Central memory CD4-positive, alpha-beta T cell (primary cell): ENCODE measurements around the gene SCN4A.
"Not testable (repeated sequence)": the region's sequence is repeated elsewhere in the genome, so short reads cannot be mapped to it uniquely, and the experiment has no call there.

ENCODE experiments used
- DNase-seq: peaks from one replicate; pipeline ENCODE4 v3.0.0; 2022

Gene SCN4A

GRCh38 chr17:63932721-63933120, 40.0 kb downstream of the SCN4A start:
- DNase-seq: no peak

GRCh38 chr17:63931981-63932561, 40.6 kb downstream of the SCN4A start, which contains the start of gene CD79B:
CD79B (minus strand) TSS chr17:63932331; CDS start chr17:63932261, 70 bp downstream.
- peak; percentile 25 for DNase-seq

DNA sequence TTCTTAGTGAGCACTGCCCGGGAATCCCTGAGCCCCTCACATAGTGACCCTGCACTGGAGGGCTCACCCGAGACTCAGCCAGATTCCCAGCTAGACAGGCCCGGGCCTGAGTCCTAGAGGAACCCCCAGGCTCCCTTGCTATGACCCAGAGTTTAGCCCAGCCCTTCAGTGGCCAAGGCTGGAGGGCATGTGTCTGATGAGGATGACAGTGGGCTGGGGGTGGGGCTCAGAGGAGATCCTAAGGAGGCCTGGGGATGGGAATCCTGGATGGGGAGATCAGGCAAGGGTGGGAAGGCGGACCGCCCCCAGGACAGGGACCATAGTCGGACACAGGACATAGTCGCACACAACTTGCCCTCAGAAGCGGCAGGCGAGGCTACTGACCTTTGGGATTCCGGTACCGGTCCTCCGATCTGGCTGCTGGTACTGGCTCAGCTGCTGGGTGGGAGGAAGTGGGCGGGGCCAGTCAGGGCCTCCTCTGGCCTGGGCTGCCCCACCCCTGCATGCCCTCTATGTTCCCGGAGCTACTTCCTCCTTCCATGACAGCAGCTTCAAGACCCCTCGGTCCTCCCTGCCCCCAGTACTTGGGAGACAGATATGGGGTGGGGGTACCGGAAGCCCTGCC, 41.7 kb downstream of the SCN4A start:
- peak; percentile 48 for DNase-seq

GRCh38 chr17:63929860-63930766, 42.6 kb downstream of the SCN4A start:
- no peak for DNase-seq

DNA sequence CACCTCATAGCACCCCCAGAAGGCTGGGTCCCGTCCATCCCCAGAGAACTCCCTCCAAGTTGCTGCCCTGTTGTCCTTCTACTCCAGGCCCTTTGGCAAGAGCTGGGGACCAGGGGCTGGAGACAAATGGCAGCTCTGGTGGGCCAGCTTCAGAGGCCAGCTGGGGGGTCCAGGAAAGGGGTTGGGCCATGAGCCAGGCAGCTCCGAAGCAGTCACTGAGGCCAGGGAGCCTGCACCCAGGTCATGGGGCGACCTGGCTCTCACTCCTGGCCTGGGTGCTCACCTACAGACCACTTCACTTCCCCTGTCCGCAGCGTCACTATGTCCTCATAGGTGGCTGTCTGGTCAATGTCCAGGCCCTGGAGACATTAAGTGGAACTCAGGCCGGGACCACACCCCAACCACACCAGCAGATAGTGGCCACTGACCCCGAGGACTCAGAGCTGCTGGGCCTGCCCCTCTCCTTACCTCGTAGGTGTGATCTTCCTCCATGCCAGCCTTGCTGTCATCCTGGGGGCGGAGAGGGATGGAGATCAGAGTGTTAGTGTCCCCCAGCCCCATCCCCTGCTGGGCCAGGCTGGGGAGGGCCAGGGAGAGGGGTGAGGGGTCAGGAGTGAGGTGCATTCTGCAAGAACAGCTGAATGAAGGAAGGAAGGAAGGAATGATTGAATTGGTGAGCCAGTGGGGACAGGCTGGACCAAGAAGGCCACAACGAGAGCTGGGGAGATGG, 43.6 kb downstream of the SCN4A start:
- DNase-seq: no peak

GRCh38 chr17:63928172-63928666, 44.5 kb downstream of the SCN4A start:
- no peak for DNase-seq

GRCh38 chr17:63927464-63928171, 45.1 kb downstream of the SCN4A start:
- no peak for DNase-seq

DNA sequence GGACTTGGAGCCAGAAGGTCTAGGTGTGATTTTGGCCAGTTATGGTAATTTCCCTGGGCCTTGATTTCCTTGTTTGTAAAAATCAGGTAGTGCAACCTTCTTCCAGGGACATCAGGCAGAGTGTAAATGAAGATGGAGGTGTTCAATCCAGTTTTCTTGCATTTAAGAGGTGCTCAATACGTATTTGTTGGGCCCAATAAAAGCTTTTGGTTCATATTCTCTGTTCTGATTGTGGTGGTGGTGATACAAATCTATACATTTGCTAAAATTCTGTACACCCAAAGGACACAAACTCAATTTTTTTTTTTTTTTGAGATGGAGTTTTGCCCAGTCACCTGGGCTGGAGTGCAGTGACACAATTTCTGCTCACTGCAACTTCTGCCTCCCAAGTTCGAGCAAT, 46.6 kb downstream of the SCN4A start:
- DNase-seq: no peak

GRCh38 chr17:63925615-63926014, 47.1 kb downstream of the SCN4A start:
- DNase-seq: no peak

GRCh38 chr17:63922402-63922801, 50.3 kb downstream of the SCN4A start:
- not testable (repeated sequence) for DNase-seq

DNA sequence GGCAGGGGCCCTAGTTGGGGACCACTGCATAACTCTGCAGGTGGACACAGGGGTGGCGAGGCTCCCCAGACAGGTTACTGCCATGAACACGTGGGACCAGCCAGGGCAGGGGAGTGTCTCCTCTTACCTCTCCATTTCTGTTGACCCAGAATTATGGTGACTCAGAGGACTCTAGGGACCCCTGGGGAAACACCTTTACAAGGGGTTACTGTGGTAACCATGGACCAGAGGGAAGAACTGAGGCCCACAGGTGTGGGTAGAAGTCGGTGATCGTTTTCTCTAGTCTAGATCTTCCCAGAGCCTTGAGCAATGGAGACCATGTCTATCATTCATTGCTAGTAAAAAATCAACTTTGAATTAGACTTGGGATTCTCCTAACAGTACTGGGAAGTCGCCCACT, 51.9 kb downstream of the SCN4A start:
- DNase-seq: not testable (repeated sequence)

- DNase-seq: not testable (repeated sequence)
Observed at GRCh38 chr17:63920050-63920449, 52.7 kb downstream of the SCN4A start.

GRCh38 chr17:63919311-63919723, 53.4 kb downstream of the SCN4A start:
- peak; percentile 71 for DNase-seq

DNA sequence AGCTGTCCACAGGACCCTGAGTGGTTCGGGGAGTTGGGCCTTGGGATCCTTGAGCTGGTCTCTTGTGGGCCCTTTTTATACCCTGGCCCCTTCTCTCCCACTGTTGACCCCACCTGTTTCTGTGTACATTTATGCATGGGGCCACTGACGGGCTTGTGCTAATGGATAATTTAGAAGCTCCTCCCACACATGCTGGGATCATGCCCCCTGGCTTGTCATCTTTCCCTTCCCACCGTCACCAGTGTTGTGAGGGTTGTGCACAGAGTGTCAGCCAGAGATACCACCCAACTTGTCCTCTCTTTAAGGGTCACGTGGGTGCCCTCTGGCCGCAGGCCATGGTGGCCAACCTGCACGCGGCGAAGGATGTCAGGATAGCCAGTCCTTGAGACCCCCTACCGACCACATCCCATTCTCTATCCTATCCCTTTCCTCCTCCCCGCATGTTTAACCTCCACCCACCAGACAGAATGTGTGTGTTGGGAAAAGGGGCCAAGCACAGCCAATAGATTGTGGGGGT, 53.9 kb downstream of the SCN4A start, which contains the start of gene GH1:
Gene GH1, minus strand, starts transcription at position 51 of the 517 bp plus-strand sequence. CDS start 63 bp downstream, outside the sequence.
- not testable (repeated sequence) for DNase-seq

- DNase-seq: no peak
Observed at GRCh38 chr17:63918305-63918704, 54.4 kb downstream of the SCN4A start.

GRCh38 chr17:63917646-63918045, 55.1 kb downstream of the SCN4A start:
- DNase-seq: no peak

- not testable (repeated sequence) for DNase-seq
Observed at GRCh38 chr17:63917206-63917605, 55.5 kb downstream of the SCN4A start.

DNA sequence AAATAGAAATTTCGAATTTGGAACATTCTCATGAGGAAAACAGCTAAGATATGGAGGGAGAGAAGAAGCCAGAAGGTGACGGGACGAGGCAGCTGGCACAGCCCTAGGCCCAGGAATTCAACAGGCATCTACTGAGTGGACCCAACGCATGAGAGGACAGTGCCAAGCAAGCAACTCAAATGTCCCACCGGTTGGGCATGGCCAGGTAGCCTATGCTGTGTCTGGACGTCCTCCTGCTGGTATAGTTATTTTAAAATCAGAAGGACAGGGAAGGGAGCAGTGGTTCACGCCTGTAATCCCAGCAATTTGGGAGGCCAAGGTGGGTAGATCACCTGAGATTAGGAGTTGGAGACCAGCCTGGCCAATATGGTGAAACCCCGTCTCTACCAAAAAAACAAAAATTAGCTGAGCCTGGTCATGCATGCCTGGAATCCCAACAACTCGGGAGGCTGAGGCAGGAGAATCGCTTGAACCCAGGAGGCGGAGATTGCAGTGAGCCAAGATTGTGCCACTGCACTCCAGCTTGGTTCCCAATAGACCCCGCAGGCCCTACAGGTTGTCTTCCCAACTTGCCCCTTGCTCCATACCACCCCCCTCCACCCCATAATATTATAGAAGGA, 56.0 kb downstream of the SCN4A start:
- DNase-seq: no peak

- not testable (repeated sequence) for DNase-seq
Observed at GRCh38 chr17:63915753-63916152, 57.0 kb downstream of the SCN4A start.

- DNase-seq: no peak
Observed at GRCh38 chr17:63914471-63914870, 58.2 kb downstream of the SCN4A start.

DNA sequence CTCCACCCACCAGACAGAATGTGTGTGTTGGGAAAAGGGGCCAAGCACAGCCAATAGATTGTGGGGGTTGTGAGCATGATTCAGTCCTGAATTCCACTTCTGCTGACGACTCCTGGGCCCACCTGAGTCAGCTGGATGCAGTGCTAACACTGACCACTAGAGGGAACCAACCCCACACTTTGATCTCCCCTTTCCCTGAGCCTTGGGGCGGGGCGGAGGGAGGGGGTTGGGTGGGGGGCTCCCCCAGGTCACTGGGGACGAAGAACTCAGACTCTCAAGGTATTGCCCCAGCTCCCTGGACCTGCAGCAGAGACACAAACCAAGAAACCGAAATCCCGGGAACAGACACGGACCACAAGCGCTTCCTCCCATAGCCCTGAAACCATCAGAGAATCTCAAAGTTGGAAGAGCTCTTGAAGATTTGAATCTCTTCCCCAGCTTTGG, 61.0 kb downstream of the SCN4A start:
- DNase-seq: peak; percentile 44
